ENCODE data around the gene SNX25.

- TF ChIP-seq CTCF (IDR thresholded peaks at IDR 0.05 in 8 of 11, conservative IDR thresholded peaks at IDR 0.05 in 3 of 11) = no peak
- TF ChIP-seq POLR2A (IDR thresholded peaks at IDR 0.05) = no peak
- no peak for TF ChIP-seq POLR2AphosphoS5 (IDR thresholded peaks at IDR 0.05)
These were observed 109.3 kb downstream of the SNX25 start for GRCh38 chr4:185318679-185319078.
